Cortex of kidney (tissue), 1 donor: ENCODE data around the gene GCLM.
"Not testable (repeated sequence)": the region's sequence is repeated elsewhere in the genome, so short reads cannot be mapped to it uniquely, and the experiment has no call there.

Experiments
- DNase-seq: peaks from one replicate; lab custom pipeline; 2025; lab: John Stamatoyannopoulos, UW

GCLM gene

DNA sequence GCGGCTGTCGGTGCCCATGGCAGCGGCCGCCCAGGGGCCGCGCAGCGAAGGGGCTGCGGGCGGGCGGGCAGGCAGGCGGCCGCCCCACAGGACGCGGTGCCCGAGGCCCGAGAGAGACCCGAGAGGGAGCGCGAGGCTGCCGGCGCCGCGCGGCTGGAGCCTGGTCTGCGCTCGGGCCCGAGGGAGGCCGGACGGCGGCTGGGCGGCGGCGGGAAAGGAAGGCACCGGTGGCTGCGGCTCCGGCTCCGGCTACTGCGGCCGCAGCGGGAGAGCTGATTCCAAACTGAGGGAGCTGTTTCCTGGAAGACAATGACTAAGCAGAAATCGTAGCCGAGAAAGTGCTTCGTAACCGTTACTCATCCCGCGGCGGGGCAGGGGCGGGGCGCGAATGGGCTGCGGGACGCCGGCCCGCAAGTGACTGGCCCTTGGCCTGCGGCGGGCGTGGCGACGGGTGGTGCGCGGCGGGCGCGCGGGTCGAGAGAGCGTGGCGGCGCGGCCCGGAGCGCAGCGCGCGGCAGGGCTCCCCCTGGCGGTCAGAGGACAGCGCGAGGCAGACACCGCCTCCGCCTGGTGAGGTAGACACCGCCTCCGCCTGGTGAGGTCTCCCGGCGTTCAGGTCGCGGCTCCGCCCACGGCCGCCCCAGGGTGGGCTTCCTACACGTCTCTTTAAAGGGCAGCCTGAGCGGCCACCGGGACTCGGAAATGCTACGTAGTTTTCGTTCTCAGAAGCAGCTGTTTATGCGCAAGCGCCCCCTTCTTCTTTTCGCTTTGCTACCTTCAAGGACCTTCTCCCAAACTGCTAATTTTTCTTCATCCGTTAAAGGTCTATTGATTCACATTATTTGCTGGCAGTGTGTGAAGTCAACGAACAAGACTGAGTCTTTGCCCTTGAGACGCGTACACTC lies at the start of gene GCLM:
Gene GCLM (minus strand): TSS at position 285 of the 905 bp plus-strand sequence. CDS start 267 bp downstream, at position 18.
- DNase-seq = peak; percentile 68

GRCh38 chr1:93958726-93959100 lies 49.5 kb upstream of the GCLM start:
- DNase-seq = no peak

DNA sequence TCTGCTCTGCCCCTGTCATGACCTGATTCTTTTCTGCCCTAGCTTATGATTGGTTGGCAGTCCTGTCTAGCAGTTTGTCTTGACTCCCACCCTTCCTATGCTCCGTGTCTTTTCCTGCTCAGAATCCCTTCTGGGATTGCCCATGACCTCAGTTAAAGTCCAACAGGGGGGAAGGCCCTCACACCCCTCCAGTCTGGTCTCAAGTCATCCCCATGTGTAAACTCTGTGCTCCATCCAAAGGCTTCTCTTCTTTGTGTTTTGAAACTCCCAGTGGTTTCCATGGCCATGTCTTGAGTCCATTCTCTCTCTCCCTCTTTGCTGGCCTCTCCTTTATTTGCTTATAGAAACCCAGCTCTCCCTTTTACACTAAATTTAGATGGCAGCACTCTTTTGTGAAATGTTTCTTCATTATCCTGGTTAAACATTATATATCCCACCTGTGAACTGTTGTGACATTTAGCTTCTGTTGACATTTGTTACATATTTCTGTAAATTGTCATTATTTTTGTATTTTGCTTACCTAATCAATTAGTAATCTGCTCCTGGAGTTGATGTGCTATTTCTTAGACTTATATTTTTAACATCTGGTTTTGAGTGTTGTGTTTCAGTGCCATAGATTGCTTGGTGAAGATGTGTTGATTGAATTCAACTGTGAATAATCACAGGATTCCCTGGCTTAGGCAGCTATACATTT lies 48.9 kb upstream of the GCLM start:
- DNase-seq = no peak

DNA sequence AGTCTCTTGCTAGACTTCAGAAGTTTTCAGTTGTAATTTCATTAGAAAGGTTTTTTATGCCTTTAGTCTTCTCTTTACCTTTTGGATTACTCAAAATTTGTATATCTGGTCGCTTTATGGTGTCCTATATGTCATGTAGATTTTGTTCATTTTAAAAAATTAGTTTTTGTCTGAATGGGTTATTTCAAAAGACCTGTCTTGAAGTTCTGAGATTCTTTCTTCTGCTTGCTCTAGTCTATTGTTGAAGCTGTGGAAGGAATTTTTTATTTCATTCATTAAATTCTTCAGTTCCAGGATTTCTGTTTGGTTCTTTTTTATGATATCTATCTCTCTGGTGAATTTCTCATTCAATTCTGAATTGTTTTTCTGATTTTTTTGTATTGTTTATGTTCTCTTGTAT lies 46.5 kb upstream of the GCLM start:
- no peak for DNase-seq

- not testable (repeated sequence) for DNase-seq
These were observed 37.9 kb upstream of the GCLM start for GRCh38 chr1:93947002-93947686.

GRCh38 chr1:93938461-93939145 lies 29.4 kb upstream of the GCLM start:
- DNase-seq = no peak

GRCh38 chr1:93937997-93938396 lies 28.8 kb upstream of the GCLM start:
- DNase-seq = no peak

DNA sequence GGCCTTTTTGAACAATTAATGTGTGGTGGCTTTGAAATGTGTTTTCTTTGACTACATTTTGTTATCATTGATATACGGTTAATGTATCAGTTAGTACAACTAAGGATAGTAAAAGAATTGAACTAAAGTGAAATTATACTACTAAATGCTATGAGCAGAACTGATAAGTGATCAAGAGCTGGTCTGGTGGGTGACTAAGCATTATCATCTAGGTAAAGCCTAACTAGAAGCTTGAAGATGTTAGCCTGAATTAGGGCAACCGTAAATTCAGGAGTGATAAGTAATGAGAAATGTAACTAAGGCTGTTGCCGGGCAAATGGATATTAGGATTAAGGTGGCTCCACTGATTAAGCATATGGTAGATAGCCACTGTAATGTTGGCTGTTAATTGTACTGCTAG lies 16.0 kb upstream of the GCLM start:
- no peak for DNase-seq

GRCh38 chr1:93919780-93920179 lies 10.6 kb upstream of the GCLM start:
- DNase-seq = no peak

GRCh38 chr1:93917302-93917701 lies 8.1 kb upstream of the GCLM start:
- DNase-seq = no peak

GRCh38 chr1:93910880-93911279 lies 1.6 kb upstream of the GCLM start:
- DNase-seq = not testable (repeated sequence)

GRCh38 chr1:93910305-93910704 lies 1.1 kb upstream of the GCLM start:
- no peak for DNase-seq

- DNase-seq = no peak
These were observed 660 bp downstream of the GCLM start for GRCh38 chr1:93908394-93909145.

DNA sequence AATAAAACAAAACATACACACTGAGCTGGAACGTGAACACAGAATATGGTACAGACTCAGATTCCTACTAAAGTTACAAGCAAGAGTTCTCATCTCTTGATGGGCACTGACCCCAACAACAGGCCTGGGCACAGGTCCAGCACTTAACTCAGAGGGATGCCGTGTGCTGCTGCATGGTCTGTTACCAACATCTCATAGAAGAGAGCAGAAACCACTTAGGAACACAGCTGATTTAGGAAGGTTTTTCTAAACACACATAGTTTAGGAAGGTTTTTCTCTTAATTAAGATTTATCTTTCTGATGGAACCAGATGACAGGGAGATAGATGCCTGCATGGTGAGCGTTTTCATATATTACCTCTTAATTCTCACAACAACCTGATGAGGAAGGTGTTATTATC lies 1.5 kb downstream of the GCLM start:
- no peak for DNase-seq

DNA sequence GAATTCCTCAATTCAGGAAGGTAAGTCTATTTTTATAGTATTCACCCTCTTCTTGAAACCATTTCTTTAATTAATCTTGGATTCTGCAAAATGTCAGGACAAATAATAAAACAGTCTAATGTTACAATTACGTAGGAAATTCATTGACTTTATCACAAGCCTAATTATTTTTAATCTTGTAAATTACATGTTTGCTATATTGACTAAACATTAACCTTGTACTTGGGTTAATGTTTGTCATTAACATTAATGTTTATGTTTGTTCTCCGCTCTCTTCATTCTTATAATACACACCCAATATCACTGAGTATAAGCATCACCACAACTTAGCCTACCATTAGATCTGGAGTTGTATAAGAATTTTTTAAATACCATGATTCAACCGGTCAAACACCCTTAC lies 2.8 kb downstream of the GCLM start:
- no peak for DNase-seq

- no peak for DNase-seq
These were observed 3.5 kb downstream of the GCLM start for GRCh38 chr1:93905734-93906133.

DNA sequence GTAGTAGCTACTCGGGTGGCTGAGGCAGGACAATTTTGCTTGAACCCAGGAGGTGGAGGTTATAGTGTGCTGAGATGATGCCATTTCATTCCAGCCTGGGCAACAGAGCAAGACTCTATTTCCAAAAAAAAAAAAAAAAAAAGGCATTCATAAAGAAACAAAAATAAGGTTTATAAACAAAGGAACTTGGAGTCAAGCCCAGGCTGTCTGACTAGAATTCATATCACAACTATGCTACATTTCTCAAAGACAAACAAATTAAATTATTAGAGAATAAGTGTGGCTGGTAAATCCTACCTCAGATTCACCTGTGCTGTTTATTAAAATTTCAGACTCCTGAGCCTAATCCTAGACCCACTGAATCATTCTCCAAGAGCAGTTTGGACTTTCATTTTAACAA lies 4.2 kb downstream of the GCLM start:
- no peak for DNase-seq

DNA sequence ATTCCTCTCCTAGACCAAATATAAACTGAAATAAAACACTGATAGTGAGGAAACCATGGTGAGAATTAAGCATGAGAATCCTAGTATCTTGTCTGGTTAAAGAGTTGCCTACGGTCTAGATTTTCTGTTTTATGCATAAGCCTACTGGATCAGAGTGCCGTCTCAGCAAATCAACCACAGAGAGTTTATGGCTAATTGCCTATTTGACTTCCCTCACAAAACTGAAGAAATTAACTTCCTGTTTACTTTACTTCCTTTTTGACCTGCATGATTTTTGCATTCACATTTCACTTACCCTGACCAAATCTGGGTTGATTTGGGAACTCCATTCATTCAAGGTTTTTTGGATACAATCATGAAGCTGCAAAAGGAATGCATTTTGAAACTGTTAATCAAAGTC lies 5.0 kb downstream of the GCLM start:
- no peak for DNase-seq

DNA sequence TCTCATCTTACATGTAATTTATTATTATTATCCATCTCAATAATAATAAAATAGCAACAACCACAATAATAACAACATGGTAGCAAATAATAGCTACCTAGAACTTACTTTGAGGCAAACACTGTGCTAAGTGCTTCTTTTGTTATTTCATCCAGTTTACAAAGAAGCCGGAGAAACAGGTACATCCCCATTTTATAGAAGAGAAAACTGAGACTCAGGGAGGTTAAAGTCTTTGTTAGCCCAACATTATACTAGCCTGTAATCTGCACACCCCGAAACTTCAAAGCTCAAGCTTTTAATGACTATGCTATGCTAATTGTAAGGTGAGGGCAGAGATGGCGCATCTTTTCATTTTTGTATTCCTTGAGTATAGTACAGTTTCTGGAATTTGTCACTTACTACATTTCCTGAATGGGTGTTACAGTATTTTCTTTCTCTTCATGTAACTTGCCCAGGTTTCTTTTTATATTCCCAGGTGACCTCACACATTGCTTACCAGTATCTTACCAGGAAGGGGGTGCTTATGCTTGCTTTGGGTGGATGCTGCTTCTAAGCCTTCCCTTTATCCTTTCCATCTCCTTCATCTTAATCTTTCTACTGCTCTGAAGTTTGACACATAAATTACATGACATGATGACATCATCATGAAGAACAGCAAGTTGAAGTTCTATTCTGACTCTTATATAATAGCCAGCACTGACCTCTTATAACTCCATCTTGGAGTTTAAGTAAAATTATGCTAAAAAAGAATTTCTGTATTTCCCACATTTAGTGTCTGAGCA lies 8.3 kb downstream of the GCLM start:
- no peak for DNase-seq

- no peak for DNase-seq
These were observed 9.6 kb downstream of the GCLM start for GRCh38 chr1:93899543-93900207.
